GM20000 (cell line): ENCODE data around the gene LFNG.

Experiments
- DNase-seq: peaks from one replicate; pipeline ENCODE4 v3.0.0; 2012; ENCODE audit warnings: low spot score
- CTCF ChIP-seq: IDR thresholded peaks from 2 replicates; pipeline ENCODE4 v1.5.1; 2012; ENCODE audit warnings: mild to moderate bottlenecking, control low read depth; ENCODE audit errors: extremely low read depth, missing control alignments

Gene LFNG

GRCh38 chr7:2499719-2500430 lies 19.7 kb upstream of the LFNG start:
- TF ChIP-seq CTCF: no peak
- DNase-seq: no peak

- DNase-seq: no peak
- TF ChIP-seq CTCF: no peak
Observed at GRCh38 chr7:2500701-2501100, 18.9 kb upstream of the LFNG start.

GRCh38 chr7:2501947-2502646 lies 17.5 kb upstream of the LFNG start:
- DNase-seq: no peak
- TF ChIP-seq CTCF: no peak

GRCh38 chr7:2502647-2502966 lies 17.0 kb upstream of the LFNG start:
- DNase-seq: no peak
- no peak for TF ChIP-seq CTCF

- no peak for DNase-seq
- no peak for TF ChIP-seq CTCF
Observed at GRCh38 chr7:2503056-2503941, 16.3 kb upstream of the LFNG start.

GRCh38 chr7:2504128-2504888 lies 15.3 kb upstream of the LFNG start:
- TF ChIP-seq CTCF: no peak
- no peak for DNase-seq
